ENCODE measurements around the gene P2RX7. TPM values are rescaled to one million over a fixed set of nuclear protein-coding genes. Genes with fewer than 3 reads are reported as not detected.

The P2RX7 gene
- total RNA-seq, 1 experiment from 2014 or later: 1.6 TPM

- intact Hi-C loops (cut with micrococcal nuclease): no loop called here
- no peak overlapping the region for H3K4me2 ChIP-seq (ENCODE audit: low read length)
- no peak overlapping the region for H3K4me3 ChIP-seq (ENCODE audit: low read length)
- POLR2A ChIA-PET (ENCODE audit: unreplicated experiment): no interaction called here
- no peaks in the 10 kb centered on the region for H3K9me3 ChIP-seq (ENCODE audit: low read length)
- no TSS peak for BruUV-seq (replicated peaks)
- H3K27me3 ChIP-seq (ENCODE audit: low read length): no peaks in the 10 kb centered on the region
- H3K36me3 ChIP-seq (ENCODE audit: low read depth, low read length): no peaks in the 10 kb centered on the region
- H3K9me2 ChIP-seq (replicated peaks; ENCODE audit: low read length): no peaks in the 10 kb centered on the region
- H4K20me1 ChIP-seq (ENCODE audit: low read length): no peaks in the 10 kb centered on the region
- DNase-seq: no peak
- CTCF ChIA-PET: no interaction called here
- no peaks in the 10 kb centered on the region for H3K79me2 ChIP-seq (ENCODE audit: low read length)
- H3K27ac ChIP-seq (ENCODE audit: low read length): no peak overlapping the region
- ATAC-seq: no peak
- no peak for TF ChIP-seq EZH2phosphoT487 (IDR thresholded peaks at IDR 0.05; ENCODE audit: borderline replicate concordance, low read length)
- TF ChIP-seq, protein P1, sequence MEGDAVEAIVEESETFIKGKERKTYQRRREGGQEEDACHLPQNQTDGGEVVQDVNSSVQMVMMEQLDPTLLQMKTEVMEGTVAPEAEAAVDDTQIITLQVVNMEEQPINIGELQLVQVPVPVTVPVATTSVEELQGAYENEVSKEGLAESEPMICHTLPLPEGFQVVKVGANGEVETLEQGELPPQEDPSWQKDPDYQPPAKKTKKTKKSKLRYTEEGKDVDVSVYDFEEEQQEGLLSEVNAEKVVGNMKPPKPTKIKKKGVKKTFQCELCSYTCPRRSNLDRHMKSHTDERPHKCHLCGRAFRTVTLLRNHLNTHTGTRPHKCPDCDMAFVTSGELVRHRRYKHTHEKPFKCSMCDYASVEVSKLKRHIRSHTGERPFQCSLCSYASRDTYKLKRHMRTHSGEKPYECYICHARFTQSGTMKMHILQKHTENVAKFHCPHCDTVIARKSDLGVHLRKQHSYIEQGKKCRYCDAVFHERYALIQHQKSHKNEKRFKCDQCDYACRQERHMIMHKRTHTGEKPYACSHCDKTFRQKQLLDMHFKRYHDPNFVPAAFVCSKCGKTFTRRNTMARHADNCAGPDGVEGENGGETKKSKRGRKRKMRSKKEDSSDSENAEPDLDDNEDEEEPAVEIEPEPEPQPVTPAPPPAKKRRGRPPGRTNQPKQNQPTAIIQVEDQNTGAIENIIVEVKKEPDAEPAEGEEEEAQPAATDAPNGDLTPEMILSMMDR (conservative IDR thresholded peaks at IDR 0.05; ENCODE audit: low read depth, low read length): no peak
- TF ChIP-seq EZH2 (IDR thresholded peaks at IDR 0.05; ENCODE audit: low read length, unreplicated experiment): no peak
- no peak overlapping the region for H3K9ac ChIP-seq (ENCODE audit: low read length)
- H2AFZ ChIP-seq (ENCODE audit: low read length): no peak overlapping the region
- H3F3A ChIP-seq (ENCODE audit: low read length, unreplicated experiment): no peaks in the 10 kb centered on the region
- H3K4me1 ChIP-seq (ENCODE audit: insufficient read depth, low read length): no peaks in the 10 kb centered on the region
These were observed 47.6 kb upstream of the P2RX7 start for GRCh38 chr12:121085069-121085468.

- Histone ChIP-seq H3F3A (ENCODE audit: low read length, unreplicated experiment) (no peaks in the 10 kb centered on the region), H3K36me3 (ENCODE audit: low read depth, low read length) (no peaks in the 10 kb centered on the region), H3K4me1 (ENCODE audit: insufficient read depth, low read length) (no peaks in the 10 kb centered on the region), H3K27ac (ENCODE audit: low read length) (no peak overlapping the region), H3K9me2 (replicated peaks; ENCODE audit: low read length) (no peaks in the 10 kb centered on the region), H3K9ac (ENCODE audit: low read length) (no peak overlapping the region), H3K4me2 (ENCODE audit: low read length) (no peak overlapping the region), H3K79me2 (ENCODE audit: low read length) (no peaks in the 10 kb centered on the region), H3K4me3 (ENCODE audit: low read length) (no peak overlapping the region), H3K27me3 (ENCODE audit: low read length) (no peaks in the 10 kb centered on the region), H2AFZ (ENCODE audit: low read length) (no peak overlapping the region), H3K9me3 (ENCODE audit: low read length) (no peaks in the 10 kb centered on the region), H4K20me1 (ENCODE audit: low read length) (no peaks in the 10 kb centered on the region)
- DNase-seq (no peak), ATAC-seq (no peak)
- intact Hi-C loops (cut with micrococcal nuclease): no loop called here
- ChIA-PET CTCF (no interaction called here), POLR2A (ENCODE audit: unreplicated experiment) (no interaction called here)
- BruUV-seq (replicated peaks): no TSS peak
- TF ChIP-seq EZH2phosphoT487 (IDR thresholded peaks at IDR 0.05; ENCODE audit: borderline replicate concordance, low read length) (no peak), EZH2 (IDR thresholded peaks at IDR 0.05; ENCODE audit: low read length, unreplicated experiment) (no peak)
- TF ChIP-seq, protein P1 (conservative IDR thresholded peaks at IDR 0.05; ENCODE audit: low read depth, low read length): no peak
These were observed 46.9 kb upstream of the P2RX7 start for GRCh38 chr12:121085506-121086353.

GRCh38 chr12:121086781-121087295 lies 45.8 kb upstream of the P2RX7 start:
- DNase-seq: no peak

More at GRCh38 chr12:121086781-121087295, 45.8 kb upstream of the P2RX7 start:
- ATAC-seq: no peak
- Histone ChIP-seq H3K27ac (ENCODE audit: low read length) (no peak overlapping the region), H3K9me3 (ENCODE audit: low read length) (no peaks in the 10 kb centered on the region), H3K4me2 (ENCODE audit: low read length) (no peak overlapping the region), H3K4me3 (ENCODE audit: low read length) (no peak overlapping the region), H3K27me3 (ENCODE audit: low read length) (no peaks in the 10 kb centered on the region), H3K9ac (ENCODE audit: low read length) (no peak overlapping the region), H3F3A (ENCODE audit: low read length, unreplicated experiment) (no peaks in the 10 kb centered on the region), H4K20me1 (ENCODE audit: low read length) (no peaks in the 10 kb centered on the region), H3K4me1 (ENCODE audit: insufficient read depth, low read length) (no peaks in the 10 kb centered on the region), H3K9me2 (replicated peaks; ENCODE audit: low read length) (no peaks in the 10 kb centered on the region), H2AFZ (ENCODE audit: low read length) (no peak overlapping the region), H3K36me3 (ENCODE audit: low read depth, low read length) (no peaks in the 10 kb centered on the region), H3K79me2 (ENCODE audit: low read length) (no peaks in the 10 kb centered on the region)
- TF ChIP-seq EZH2phosphoT487 (IDR thresholded peaks at IDR 0.05; ENCODE audit: borderline replicate concordance, low read length) (no peak), EZH2 (IDR thresholded peaks at IDR 0.05; ENCODE audit: low read length, unreplicated experiment) (no peak)
- TF ChIP-seq, protein P1 (conservative IDR thresholded peaks at IDR 0.05; ENCODE audit: low read depth, low read length): no peak
- ChIA-PET CTCF (no interaction called here), POLR2A (ENCODE audit: unreplicated experiment) (no interaction called here)
- intact Hi-C loops (cut with micrococcal nuclease): no loop called here
- no TSS peak for BruUV-seq (replicated peaks)

Data from PC-3 (cell line).